Esophagus (tissue), 2 donors: Measurements from ENCODE around the gene GJA5. TPM values are rescaled to one million over a fixed set of nuclear protein-coding genes. Genes with fewer than 3 reads are reported as not detected.

Experiments used
- H3K27ac ChIP-seq, 2 donors: one replicate each; pipeline ENCODE4 v1.5.1; 2013; ENCODE audit warnings: low read depth in 2 of 2, mild to moderate bottlenecking in 2 of 2, inconsistent platforms in 1 of 2, low read length in 1 of 2, moderate library complexity in 1 of 2
- H3K27me3 ChIP-seq, 2 donors: one replicate each; pipeline ENCODE4 v1.6.1; 2013; ENCODE audit warnings: low read length in 2 of 2, control low read depth in 1 of 2, mild to moderate bottlenecking in 1 of 2; ENCODE audit not compliant: insufficient read depth in 2 of 2, control insufficient read depth in 1 of 2
- H3K36me3 ChIP-seq, 2 donors: one replicate each; pipeline ENCODE4 v1.6.1; 2013; ENCODE audit warnings: low read length in 1 of 2; ENCODE audit not compliant: control insufficient read depth in 2 of 2, insufficient read depth in 2 of 2
- H3K4me1 ChIP-seq, 2 donors: one replicate each; pipeline ENCODE4 v1.6.1; 2013; ENCODE audit warnings: low read length in 1 of 2; ENCODE audit not compliant: control insufficient read depth in 2 of 2, insufficient read depth in 2 of 2
- H3K4me3 ChIP-seq, 2 donors: one replicate each; pipeline ENCODE4 v1.5.1; 2013; ENCODE audit warnings: low read length in 2 of 2, mild to moderate bottlenecking in 2 of 2, low read depth in 1 of 2, moderate library complexity in 1 of 2
- H3K9me3 ChIP-seq, 2 donors: one replicate each; pipeline ENCODE4 v1.6.1; 2013; ENCODE audit warnings: mild to moderate bottlenecking in 2 of 2, low read depth in 1 of 2, low read length in 1 of 2, moderate library complexity in 1 of 2; ENCODE audit not compliant: control insufficient read depth in 2 of 2, insufficient read depth in 1 of 2
- WGBS, 2 donors: extraction: QIAGEN DNeasy Blood & Tissue Kit; methylation state at CpG; one replicate each; pipeline ENCODE4 v1.1.7; 2013; 5-methylcytosine and 5-hydroxymethylcytosine counted together
- polyA plus RNA-seq, 2 donors: library from polyadenylated mRNA; stranded (reverse); fragments of 200-250 nt; gene quantifications; one replicate each; pipeline ENCODE4 v1.2.3, GENCODE V29; 2013
- donor health status: healthy with polysubstance abuse.
- donor health status: Bipolar disorder and iron deficiency.

The GJA5 gene
- polyA plus RNA-seq, 2 donors, result 0.37 to 1.4 TPM

DNA sequence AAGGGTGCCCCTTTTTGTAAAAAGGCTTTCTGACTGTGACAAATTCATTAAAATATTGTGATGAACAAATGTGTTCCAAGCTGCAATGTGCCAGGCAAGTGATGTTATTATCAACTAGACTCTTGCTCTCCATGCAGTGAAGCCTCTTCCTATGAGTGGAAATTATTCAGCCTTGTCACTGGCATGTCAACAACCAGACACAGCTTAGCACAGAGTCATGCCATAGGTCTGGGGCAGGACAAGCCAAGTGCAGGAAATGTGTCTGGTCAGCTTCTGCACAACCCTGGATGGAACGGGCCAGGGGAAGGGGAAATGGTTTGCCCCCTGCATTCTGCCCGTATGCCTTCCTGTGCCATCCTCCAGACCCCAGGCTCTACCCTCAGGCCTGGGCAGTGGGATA, 27.4 kb upstream of the GJA5 start:
- Histone ChIP-seq H3K4me1 (no peaks in the 10 kb centered on the region), H3K9me3 (no peaks in the 10 kb centered on the region), H3K36me3 (no peaks in the 10 kb centered on the region), H3K27ac (no peak overlapping the region), H3K4me3 (no peak overlapping the region), H3K27me3 (no peaks in the 10 kb centered on the region)
- 74 to 96% methylated on average over 2 of the region's 2 CpGs for WGBS, 2 donors

DNA sequence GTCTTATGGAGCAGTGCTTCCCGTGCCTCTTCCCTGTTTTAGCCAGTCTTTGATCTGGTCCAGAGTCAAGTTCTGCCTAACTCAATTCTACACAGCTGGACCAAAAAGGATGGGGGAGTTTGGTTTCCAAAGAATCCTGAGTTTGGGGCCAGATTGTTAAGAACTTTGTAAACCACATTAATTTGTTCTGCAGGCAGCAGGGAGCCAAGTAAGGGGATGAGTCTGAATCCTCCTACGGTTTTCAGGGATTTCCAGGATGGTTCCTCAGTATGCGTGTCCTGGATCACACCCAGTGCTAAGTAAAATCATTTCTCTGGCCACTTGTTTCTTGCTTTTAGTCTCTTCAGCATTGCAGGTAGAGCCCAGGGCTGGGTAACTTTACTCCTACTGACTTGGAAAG, 26.1 kb upstream of the GJA5 start:
- 55 to 56% methylated on average over 3 of the region's 3 CpGs for WGBS, 2 donors
- Histone ChIP-seq H3K27ac (no peak overlapping the region), H3K9me3 (no peaks in the 10 kb centered on the region)

DNA sequence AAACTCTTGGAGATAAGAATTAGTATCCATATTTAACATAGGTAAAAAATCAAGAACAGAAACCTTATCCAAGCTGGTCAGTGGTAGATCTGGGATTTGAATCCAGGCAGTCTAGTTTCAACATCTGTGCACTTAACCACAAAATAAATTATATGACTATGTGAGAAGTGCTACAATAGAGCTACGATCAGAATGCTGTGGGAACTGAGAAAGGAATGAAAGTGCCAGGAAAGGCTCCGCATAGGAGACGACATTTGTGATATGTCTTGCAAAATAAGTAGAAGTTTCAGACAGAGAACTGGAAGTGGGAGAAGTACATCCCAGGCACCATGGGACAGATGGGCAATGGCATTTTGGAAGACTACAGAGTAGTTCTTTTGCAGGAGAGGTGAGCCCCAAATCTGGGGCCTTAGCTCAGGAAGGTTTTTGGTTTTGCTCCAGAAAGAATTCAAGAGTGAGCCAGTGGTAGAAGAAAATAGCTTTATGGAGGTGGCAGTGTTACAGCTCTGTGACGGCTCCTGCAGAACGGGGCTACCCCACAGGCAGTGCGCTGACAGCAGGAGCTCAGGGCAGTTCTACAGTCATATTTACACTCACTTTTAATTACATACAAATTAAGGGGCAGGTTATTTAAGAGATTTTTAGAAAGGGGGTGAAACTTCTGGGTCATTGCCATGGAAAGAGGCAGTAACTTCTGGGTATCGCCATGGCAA, 25.5 kb upstream of the GJA5 start:
- no peaks in the 10 kb centered on the region for H3K9me3 ChIP-seq
- no peaks in the 10 kb centered on the region for H3K4me1 ChIP-seq
- no peak overlapping the region for H3K4me3 ChIP-seq
- 86 to 88% methylated on average over 7 of the region's 7 CpGs for WGBS, 2 donors
- H3K36me3 ChIP-seq, result no peaks in the 10 kb centered on the region
- H3K27ac ChIP-seq, result no peak overlapping the region
- H3K27me3 ChIP-seq, result no peaks in the 10 kb centered on the region

More for the DNA sequence above, 26.1 kb upstream of the GJA5 start:
- H3K27me3 ChIP-seq, result no peaks in the 10 kb centered on the region
- H3K4me3 ChIP-seq, result no peak overlapping the region
- H3K36me3 ChIP-seq, result no peaks in the 10 kb centered on the region
- H3K4me1 ChIP-seq, result no peaks in the 10 kb centered on the region

DNA sequence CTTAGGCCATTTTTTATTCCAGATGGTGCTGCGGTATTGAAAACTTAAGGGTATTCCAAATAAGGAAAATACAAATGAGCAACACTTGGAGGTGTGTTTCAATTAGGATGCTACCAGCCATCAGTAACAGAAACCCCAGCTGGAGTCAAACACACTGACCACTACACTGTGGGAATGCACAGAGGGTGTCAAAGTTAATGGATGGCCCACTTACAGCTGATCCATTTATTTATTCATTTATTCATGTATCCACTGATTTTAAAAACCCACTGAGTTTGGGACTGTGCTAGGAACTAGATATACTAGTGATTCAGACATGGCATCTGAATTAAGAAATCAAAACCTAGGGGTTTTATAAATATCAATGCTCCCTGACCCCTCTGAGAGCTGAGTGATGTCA, 24.5 kb upstream of the GJA5 start:
- Histone ChIP-seq H3K36me3 (no peaks in the 10 kb centered on the region), H3K9me3 (peaks cover 0 to under 1% of the 10 kb centered on the region in 2 donors), H3K27ac (no peak overlapping the region), H3K4me1 (no peaks in the 10 kb centered on the region), H3K27me3 (no peaks in the 10 kb centered on the region), H3K4me3 (no peak overlapping the region)
- WGBS, 2 donors, result 86 to 92% methylated on average over 1 of the region's 1 CpG

DNA sequence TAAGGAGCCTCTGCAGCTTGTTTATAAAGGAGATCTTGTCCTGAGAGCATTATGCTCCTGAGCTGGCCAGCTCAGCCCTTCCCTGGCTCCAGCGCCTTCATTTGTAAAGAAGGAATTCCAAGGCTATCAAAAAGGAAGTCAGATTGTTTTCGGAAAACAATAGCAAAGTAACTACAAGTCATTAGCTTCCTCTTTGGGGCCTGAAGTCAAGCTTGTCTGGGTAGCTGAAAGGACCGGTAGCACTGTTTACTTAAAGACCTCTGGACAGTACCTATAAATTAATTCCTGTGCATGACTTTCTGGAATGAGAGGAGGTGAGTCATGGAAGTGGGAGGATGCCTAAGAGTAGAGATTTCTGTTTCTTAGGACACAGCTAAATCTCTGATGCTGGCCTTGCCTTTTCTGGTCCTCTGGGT, 20.7 kb upstream of the GJA5 start:
- WGBS, 2 donors, result 37 to 47% methylated on average over 3 of the region's 3 CpGs
- no peak overlapping the region for H3K27ac ChIP-seq

DNA sequence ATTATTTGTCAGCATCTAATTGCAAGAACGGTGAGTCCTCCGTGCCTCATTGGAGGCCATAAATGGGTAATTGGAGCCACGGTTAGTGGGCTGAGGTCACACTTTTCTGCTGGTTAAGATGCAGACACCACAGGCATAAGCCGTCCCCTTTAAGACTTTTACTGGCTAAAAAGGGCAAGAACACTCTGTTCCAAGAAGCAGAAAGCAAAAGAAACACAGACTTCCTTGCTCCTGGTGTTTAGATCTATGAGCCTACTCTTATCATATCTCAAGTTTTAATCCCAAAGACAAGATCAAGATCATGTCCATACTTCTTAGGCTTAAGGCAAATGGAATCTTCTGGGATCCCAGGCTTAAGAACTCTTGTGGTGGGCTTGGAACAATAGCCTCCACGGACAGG, 17.3 kb upstream of the GJA5 start:
- peaks cover 0 to 2% of the 10 kb centered on the region in 2 donors for H3K9me3 ChIP-seq
- no peaks in the 10 kb centered on the region for H3K36me3 ChIP-seq
- no peaks in the 10 kb centered on the region for H3K4me1 ChIP-seq
- WGBS, 2 donors, result 64 to 69% methylated on average over 5 of the region's 5 CpGs
- H3K27me3 ChIP-seq, result peaks cover 0 to 4% of the 10 kb centered on the region in 2 donors
- no peak overlapping the region for H3K27ac ChIP-seq
- H3K4me3 ChIP-seq, result no peak overlapping the region

More for the DNA sequence above, 20.7 kb upstream of the GJA5 start:
- H3K9me3 ChIP-seq, result peaks cover 0 to 2% of the 10 kb centered on the region in 2 donors
- H3K36me3 ChIP-seq, result no peaks in the 10 kb centered on the region
- H3K4me3 ChIP-seq, result no peak overlapping the region
- H3K4me1 ChIP-seq, result no peaks in the 10 kb centered on the region
- H3K27me3 ChIP-seq, result peaks cover 0 to 4% of the 10 kb centered on the region in 2 donors

DNA sequence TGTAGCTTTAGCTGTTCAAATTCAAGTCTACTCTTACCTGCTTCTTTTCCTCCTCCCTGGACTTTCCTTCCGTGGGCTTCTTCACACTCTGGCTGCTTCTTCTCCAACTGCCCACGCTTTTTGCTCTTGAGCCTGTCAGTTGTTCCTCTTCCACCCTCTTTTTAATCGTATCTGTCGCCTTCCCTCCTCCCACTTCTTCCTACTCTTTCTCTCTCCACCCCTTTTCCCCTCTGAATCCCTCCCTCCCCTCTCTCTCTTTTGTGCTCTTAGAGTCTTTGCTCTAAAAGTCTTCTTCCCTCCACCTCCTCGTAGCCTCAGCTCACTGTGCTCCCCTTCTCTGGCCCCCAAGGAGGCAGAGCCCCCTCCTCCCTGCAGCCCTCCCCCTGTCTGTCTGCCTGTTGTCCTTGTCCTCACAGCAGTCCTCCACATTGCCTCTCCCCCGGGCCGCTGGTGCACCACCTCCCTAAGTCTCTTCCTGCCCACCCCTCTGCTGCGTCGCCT, 12.9 kb upstream of the GJA5 start:
- WGBS, 2 donors, result 46 to 59% methylated on average over 9 of the region's 9 CpGs
- H3K9me3 ChIP-seq, result no peaks in the 10 kb centered on the region
- no peak overlapping the region for H3K4me3 ChIP-seq

DNA sequence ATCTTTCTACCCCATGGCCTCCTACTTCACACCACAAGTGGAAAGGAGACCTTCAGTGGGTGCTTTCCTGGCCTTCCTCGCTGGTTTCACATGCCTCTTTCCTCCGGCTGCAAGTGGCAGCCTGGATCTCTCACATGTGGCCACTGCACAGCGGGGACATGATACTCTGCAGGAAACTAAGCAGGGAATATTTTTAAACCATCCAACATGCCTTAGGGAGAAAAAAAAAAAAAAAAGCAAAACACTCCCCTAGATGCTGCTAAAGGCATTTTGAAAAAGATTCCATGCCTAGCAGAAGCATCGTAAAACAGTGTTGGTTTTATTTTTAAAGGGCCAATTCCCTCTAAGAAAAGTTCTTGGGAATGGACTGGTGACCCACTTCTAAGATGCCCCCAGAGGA, 12.2 kb upstream of the GJA5 start:
- H3K9me3 ChIP-seq, result no peaks in the 10 kb centered on the region
- H3K4me1 ChIP-seq, result peaks cover 0 to 3% of the 10 kb centered on the region in 2 donors
- no peak overlapping the region for H3K4me3 ChIP-seq
- H3K27ac ChIP-seq, result no peak overlapping the region
- peaks cover 0 to 4% of the 10 kb centered on the region in 2 donors for H3K27me3 ChIP-seq
- 63 to 65% methylated on average over 4 of the region's 4 CpGs for WGBS, 2 donors
- no peaks in the 10 kb centered on the region for H3K36me3 ChIP-seq

More for the DNA sequence above, 12.9 kb upstream of the GJA5 start:
- H3K36me3 ChIP-seq, result no peaks in the 10 kb centered on the region
- H3K27ac ChIP-seq, result no peak overlapping the region
- H3K4me1 ChIP-seq, result peaks cover 0 to 3% of the 10 kb centered on the region in 2 donors
- peaks cover 0 to 4% of the 10 kb centered on the region in 2 donors for H3K27me3 ChIP-seq

DNA sequence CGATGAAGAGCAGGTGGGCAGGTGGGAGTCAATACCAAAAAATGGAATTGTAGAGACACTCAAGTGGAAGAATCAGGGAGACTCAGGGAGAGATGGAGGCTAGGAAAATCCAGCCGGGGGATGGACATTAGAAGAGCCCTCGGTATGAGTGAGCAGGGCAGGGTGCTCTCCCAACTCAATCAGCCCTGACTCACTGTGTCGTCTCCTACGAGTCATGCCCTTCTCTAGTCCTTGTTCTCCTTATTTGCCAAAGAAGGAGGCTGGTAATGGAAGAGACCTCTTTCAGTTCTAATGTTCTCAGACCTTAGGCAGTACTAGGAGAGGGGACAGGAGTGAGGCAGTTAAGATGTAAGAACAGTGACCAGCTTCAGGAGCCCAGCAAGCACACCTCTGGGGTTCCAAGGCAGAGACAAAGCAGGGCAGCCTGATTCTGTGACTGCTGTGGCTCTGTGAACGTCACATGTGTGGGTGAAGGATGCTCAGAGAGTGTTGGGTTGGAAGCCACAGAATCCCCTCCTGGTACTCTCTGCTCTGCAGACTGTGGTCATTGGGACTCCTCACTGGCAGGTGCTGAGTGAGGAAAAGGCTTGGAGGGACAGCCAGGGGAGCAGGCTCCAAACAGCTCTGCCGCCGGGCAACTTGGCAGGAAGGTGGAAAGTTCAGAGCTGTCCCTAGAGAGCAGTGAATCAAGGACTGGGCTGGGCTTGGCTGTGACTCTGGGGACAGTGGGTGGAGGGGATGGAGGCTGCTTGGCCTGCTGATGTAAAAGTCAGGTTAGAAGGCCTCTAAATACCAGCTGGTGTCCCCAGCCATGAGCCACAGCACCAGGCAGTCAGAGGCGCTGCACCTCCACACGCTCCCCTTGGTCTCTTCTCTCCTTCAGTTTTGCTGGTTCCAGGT, 11.1 kb upstream of the GJA5 start:
- H3K27me3 ChIP-seq, result no peaks in the 10 kb centered on the region
- H3K4me1 ChIP-seq, result peaks cover 0 to 3% of the 10 kb centered on the region in 2 donors
- H3K36me3 ChIP-seq, result no peaks in the 10 kb centered on the region
- no peak overlapping the region for H3K27ac ChIP-seq
- H3K4me3 ChIP-seq, result no peak overlapping the region
- 69 to 77% methylated on average over 10 of the region's 10 CpGs for WGBS, 2 donors
- no peaks in the 10 kb centered on the region for H3K9me3 ChIP-seq
